ENCODE measurements around the gene ARFRP1.
"Not testable (repeated sequence)": the region's sequence is repeated elsewhere in the genome, so short reads cannot be mapped to it uniquely, and the experiment has no call there.

ARFRP1 gene

GRCh38 chr20:63651942-63652191, 55.9 kb downstream of the ARFRP1 start:
- DNase-seq (ENCODE audit: low read depth in 1 of 2, low spot score in 1 of 2) = no peak
- H3K27me3 ChIP-seq (ENCODE audit: insufficient read depth, poor library complexity, severe bottlenecking) = peaks cover 8% of the 10 kb centered on the region
- H3K4me3 ChIP-seq (replicated peaks; ENCODE audit: insufficient read depth, low read length) = no peak overlapping the region
- no peak overlapping the region for H3K27ac ChIP-seq (replicated peaks)
- TF ChIP-seq REST (IDR thresholded peaks at IDR 0.05; ENCODE audit: insufficient replicate concordance, low read depth) = no peak
- no peak for TF ChIP-seq POLR2AphosphoS5 (IDR thresholded peaks at IDR 0.05; ENCODE audit: low read depth)
- TF ChIP-seq SPI1 (IDR thresholded peaks at IDR 0.05; ENCODE audit: borderline replicate concordance, low read depth) = no peak
- TF ChIP-seq GABPA (IDR thresholded peaks at IDR 0.05; ENCODE audit: low read depth) = no peak
- no peak for TF ChIP-seq CTCF (IDR thresholded peaks at IDR 0.05; ENCODE audit: insufficient read depth, low read length)

GRCh38 chr20:63650486-63650885, 57.3 kb downstream of the ARFRP1 start:
- not testable (repeated sequence) for H3K27me3 ChIP-seq (ENCODE audit: insufficient read depth, poor library complexity, severe bottlenecking); H3K4me3 ChIP-seq (replicated peaks; ENCODE audit: insufficient read depth, low read length); DNase-seq (ENCODE audit: low read depth in 1 of 2, low spot score in 1 of 2)

GRCh38 chr20:63648895-63649589, 58.7 kb downstream of the ARFRP1 start:
- DNase-seq (ENCODE audit: low read depth in 1 of 2, low spot score in 1 of 2) = no peak
- Histone ChIP-seq H3K27me3 (ENCODE audit: insufficient read depth, poor library complexity, severe bottlenecking) (peaks cover 8% of the 10 kb centered on the region), H3K4me3 (replicated peaks; ENCODE audit: insufficient read depth, low read length) (no peak overlapping the region), H3K27ac (replicated peaks) (no peak overlapping the region)
- TF ChIP-seq POLR2AphosphoS5 (IDR thresholded peaks at IDR 0.05; ENCODE audit: low read depth) = no peak

More at GRCh38 chr20:63650486-63650885, 57.3 kb downstream of the ARFRP1 start:
- not testable (repeated sequence) for H3K27ac ChIP-seq (replicated peaks)

All from HL-60 (cell line).